HepG2 (cell line): ENCODE measurements around the gene TNFRSF25. TPM values are rescaled to one million over a fixed set of nuclear protein-coding genes. Genes with fewer than 3 reads are reported as not detected.
A peak's percentile ranks its signal among the peaks of the same experiment; 100 is the strongest.

Experiments
- ARNTL ChIP-seq: sonication (generic); formaldehyde crosslinking; IDR thresholded peaks from 2 replicates; pipeline ENCODE4 v1.4.0; 2020; ENCODE audit warnings: mild to moderate bottlenecking, missing genetic modification reagents
- BHLHE40 ChIP-seq: IDR thresholded peaks from 2 replicates; pipeline ENCODE4 v1.6.1; 2011; ENCODE audit warnings: low read length, improper control_type of control experiment
- HIVEP1 ChIP-seq: sonication (generic); formaldehyde crosslinking; IDR thresholded peaks from 2 replicates; pipeline ENCODE4 v1.4.0; 2020; ENCODE audit warnings: mild to moderate bottlenecking, missing genetic modification reagents
- HNF4G ChIP-seq, 2 experiments: sonication (generic) in 1 of 2; formaldehyde crosslinking in 1 of 2; IDR thresholded peaks; 2 replicates each; pipeline versions ENCODE4 v1.4.0 to v1.6.1; 2011 to 2020; ENCODE audit warnings: borderline replicate concordance in 2 of 2, low read depth in 2 of 2, mild to moderate bottlenecking in 2 of 2, low read length in 1 of 2, missing genetic modification reagents in 1 of 2, moderate library complexity in 1 of 2
- HNRNPL ChIP-seq: fragments of 200-400 bp; formaldehyde crosslinking; IDR thresholded peaks from 2 replicates; pipeline ENCODE4 v1.6.1; 2017; ENCODE audit warnings: mild to moderate bottlenecking, low read depth, low read length
- JUNB ChIP-seq: sonication (generic); formaldehyde crosslinking; IDR thresholded peaks from 2 replicates; pipeline ENCODE4 v1.8.0; 2022; ENCODE audit warnings: missing genetic modification reagents, mild to moderate bottlenecking, borderline replicate concordance
- NFE2 ChIP-seq: sonication (generic); formaldehyde crosslinking; IDR thresholded peaks from 2 replicates; pipeline ENCODE4 v1.4.0; 2020; ENCODE audit warnings: missing genetic modification reagents
- RCOR2 ChIP-seq: IDR thresholded peaks from 2 replicates; pipeline ENCODE4 v1.6.1; 2016; ENCODE audit warnings: missing biosample characterization, missing genetic modification reagents
- SIN3A ChIP-seq: IDR thresholded peaks from 2 replicates; pipeline ENCODE4 v1.6.1; 2011; ENCODE audit warnings: low read depth, mild to moderate bottlenecking, control low read depth, low read length, borderline replicate concordance
- SP5 ChIP-seq: IDR thresholded peaks from 2 replicates; pipeline ENCODE4 v1.6.1; 2016; ENCODE audit warnings: low read depth, borderline replicate concordance
- SSRP1 ChIP-seq: IDR thresholded peaks from 2 replicates; pipeline ENCODE4 v1.6.1; 2016; ENCODE audit warnings: control low read depth
- THAP11 ChIP-seq: IDR thresholded peaks from 2 replicates; pipeline ENCODE4 v1.6.1; 2016; ENCODE audit warnings: missing biosample characterization, missing genetic modification reagents
- ZNF136 ChIP-seq: sonication (generic); formaldehyde crosslinking; IDR thresholded peaks from 2 replicates; pipeline ENCODE4 v1.8.1; 2022; ENCODE audit warnings: low read depth, mild to moderate bottlenecking, moderate library complexity, missing genetic modification reagents
- ZNF17 ChIP-seq: sonication (generic); formaldehyde crosslinking; IDR thresholded peaks from 2 replicates; pipeline ENCODE4 v1.5.0; 2020; ENCODE audit warnings: mild to moderate bottlenecking, missing genetic modification reagents
- ZNF530 ChIP-seq: sonication (generic); formaldehyde crosslinking; IDR thresholded peaks from 2 replicates; pipeline ENCODE4 v1.5.0; 2020; ENCODE audit warnings: low read depth, mild to moderate bottlenecking, missing genetic modification reagents
- polyA plus RNA-seq, 8 experiments: library from polyadenylated mRNA; depleted of rRNA in 3 of 8; stranded (reverse) in 7 of 8; unstranded in 1 of 8; fragments of >200 nt; fragmentation: Illumina TruSeq in 4 of 8; extraction: Trizol in 4 of 8; gene quantifications; 2 replicates each; pipeline versions ENCODE4 v1.2.1 to v1.2.3, GENCODE V29; 2011 to 2016; ENCODE audit warnings: low read depth in 4 of 8, missing spikeins in 1 of 8, mixed read lengths in 1 of 8; ENCODE audit not compliant: insufficient read depth in 1 of 8
- total RNA-seq, 5 experiments: library from RNA; depleted of rRNA; stranded (reverse); fragments of >200 nt; fragmentation: Illumina TruSeq; extraction: Trizol; gene quantifications; 2 replicates each; pipeline ENCODE4 v1.2.3, GENCODE V29; 2016; ENCODE audit warnings: low read depth in 1 of 5
- TF ChIP-seq, protein P1 (sequence below): sonication (generic); formaldehyde crosslinking; IDR thresholded peaks from 2 replicates; pipeline ENCODE4 v1.4.0; 2020; ENCODE audit warnings: missing genetic modification reagents
- TF ChIP-seq, protein P2 (sequence below): sonication (generic); formaldehyde crosslinking; IDR thresholded peaks from 2 replicates; pipeline ENCODE4 v1.4.0; 2020; ENCODE audit warnings: missing genetic modification reagents
- TF ChIP-seq, protein P3 (sequence below), 2 experiments: sonication (generic) in 1 of 2; formaldehyde crosslinking in 1 of 2; IDR thresholded peaks; 2 replicates each; pipeline versions ENCODE4 v1.4.0 to v1.6.1; 2016 to 2020; ENCODE audit warnings: borderline replicate concordance in 1 of 2, low read depth in 1 of 2, mild to moderate bottlenecking in 1 of 2, missing genetic modification reagents in 1 of 2
- TF ChIP-seq, protein P4 (sequence below): sonication (generic); formaldehyde crosslinking; IDR thresholded peaks from 2 replicates; pipeline ENCODE4 v1.9.0; 2022; ENCODE audit warnings: low read depth, missing genetic modification reagents

TNFRSF25 gene
- total and polyA plus RNA-seq, 2 of the 13 experiments (the other 11 are each of a cell fraction or from before 2014, with no cell fraction given), result 1.4 to 1.5 TPM

DNA sequence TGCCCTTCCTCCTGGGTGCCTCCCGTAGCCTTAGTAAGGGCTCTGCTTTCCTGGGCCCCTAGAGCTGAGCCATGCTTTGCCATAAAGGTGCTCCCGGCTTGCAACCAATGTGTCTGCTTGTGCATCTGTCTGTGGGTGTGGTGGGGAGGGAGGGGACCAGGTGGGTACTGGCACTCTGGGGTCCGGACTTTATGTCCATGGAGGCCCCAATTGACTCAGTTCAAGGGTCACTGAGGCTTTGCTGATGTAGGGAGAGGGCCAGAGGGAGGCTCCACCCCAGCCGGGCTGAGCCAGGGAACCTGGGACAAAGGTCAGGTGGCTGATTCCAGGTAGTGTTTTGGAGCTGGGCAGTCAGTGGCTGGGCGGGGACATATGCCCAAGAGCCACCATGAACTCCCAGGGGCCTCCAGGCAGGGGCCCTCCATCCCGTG is 15.0 kb downstream of the TNFRSF25 start (continued):
- TF ChIP-seq THAP11 (CRISPR knock-in tag) (peak; percentile 55; the same call in 1 of the 2 replicates), HNF4G (IDR thresholded peaks at IDR 0.05; ENCODE audit: borderline replicate concordance, low read depth, low read length) (peak; percentile 97), HNF4G (CRISPR knock-in tag; IDR thresholded peaks at IDR 0.05; ENCODE audit: borderline replicate concordance, low read depth) (peak; percentile 98), ARNTL (peak; percentile 75; the same call in 1 of the 2 replicates), ZNF530 (no peak), BHLHE40 (no peak), RCOR2 (peak; percentile 63; the same call in 1 of the 2 replicates), JUNB (CRISPR knock-in tag) (peak; percentile 42; the same call in 1 of the 2 replicates), SIN3A (0 out of 2 replicates have a peak, but pooled peaks have one; percentile 49), SSRP1 (CRISPR knock-in tag) (no peak), HNRNPL (peak; percentile 87; the same call in 1 of the 2 replicates), ZNF17 (CRISPR knock-in tag) (no peak), HIVEP1 (CRISPR knock-in tag) (peak; percentile 74), NFE2 (CRISPR knock-in tag) (no peak), ZNF136 (CRISPR knock-in tag) (no peak), SP5 (peak; percentile 79)
- TF ChIP-seq, protein P1, sequence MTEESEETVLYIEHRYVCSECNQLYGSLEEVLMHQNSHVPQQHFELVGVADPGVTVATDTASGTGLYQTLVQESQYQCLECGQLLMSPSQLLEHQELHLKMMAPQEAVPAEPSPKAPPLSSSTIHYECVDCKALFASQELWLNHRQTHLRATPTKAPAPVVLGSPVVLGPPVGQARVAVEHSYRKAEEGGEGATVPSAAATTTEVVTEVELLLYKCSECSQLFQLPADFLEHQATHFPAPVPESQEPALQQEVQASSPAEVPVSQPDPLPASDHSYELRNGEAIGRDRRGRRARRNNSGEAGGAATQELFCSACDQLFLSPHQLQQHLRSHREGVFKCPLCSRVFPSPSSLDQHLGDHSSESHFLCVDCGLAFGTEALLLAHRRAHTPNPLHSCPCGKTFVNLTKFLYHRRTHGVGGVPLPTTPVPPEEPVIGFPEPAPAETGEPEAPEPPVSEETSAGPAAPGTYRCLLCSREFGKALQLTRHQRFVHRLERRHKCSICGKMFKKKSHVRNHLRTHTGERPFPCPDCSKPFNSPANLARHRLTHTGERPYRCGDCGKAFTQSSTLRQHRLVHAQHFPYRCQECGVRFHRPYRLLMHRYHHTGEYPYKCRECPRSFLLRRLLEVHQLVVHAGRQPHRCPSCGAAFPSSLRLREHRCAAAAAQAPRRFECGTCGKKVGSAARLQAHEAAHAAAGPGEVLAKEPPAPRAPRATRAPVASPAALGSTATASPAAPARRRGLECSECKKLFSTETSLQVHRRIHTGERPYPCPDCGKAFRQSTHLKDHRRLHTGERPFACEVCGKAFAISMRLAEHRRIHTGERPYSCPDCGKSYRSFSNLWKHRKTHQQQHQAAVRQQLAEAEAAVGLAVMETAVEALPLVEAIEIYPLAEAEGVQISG (CRISPR knock-in tag), result peak; percentile 60
- TF ChIP-seq, protein P2, sequence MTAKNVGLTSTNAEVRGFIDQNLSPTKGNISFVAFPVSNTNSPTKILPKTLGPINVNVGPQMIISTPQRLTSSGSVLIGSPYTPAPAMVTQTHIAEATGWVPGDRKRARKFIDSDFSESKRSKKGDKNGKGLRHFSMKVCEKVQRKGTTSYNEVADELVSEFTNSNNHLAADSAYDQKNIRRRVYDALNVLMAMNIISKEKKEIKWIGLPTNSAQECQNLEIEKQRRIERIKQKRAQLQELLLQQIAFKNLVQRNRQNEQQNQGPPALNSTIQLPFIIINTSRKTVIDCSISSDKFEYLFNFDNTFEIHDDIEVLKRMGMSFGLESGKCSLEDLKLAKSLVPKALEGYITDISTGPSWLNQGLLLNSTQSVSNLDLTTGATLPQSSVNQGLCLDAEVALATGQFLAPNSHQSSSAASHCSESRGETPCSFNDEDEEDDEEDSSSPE, result peak; percentile 44; the same call in 1 of the 2 replicates
- TF ChIP-seq, protein P3, sequence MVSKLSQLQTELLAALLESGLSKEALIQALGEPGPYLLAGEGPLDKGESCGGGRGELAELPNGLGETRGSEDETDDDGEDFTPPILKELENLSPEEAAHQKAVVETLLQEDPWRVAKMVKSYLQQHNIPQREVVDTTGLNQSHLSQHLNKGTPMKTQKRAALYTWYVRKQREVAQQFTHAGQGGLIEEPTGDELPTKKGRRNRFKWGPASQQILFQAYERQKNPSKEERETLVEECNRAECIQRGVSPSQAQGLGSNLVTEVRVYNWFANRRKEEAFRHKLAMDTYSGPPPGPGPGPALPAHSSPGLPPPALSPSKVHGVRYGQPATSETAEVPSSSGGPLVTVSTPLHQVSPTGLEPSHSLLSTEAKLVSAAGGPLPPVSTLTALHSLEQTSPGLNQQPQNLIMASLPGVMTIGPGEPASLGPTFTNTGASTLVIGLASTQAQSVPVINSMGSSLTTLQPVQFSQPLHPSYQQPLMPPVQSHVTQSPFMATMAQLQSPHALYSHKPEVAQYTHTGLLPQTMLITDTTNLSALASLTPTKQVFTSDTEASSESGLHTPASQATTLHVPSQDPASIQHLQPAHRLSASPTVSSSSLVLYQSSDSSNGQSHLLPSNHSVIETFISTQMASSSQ (IDR thresholded peaks at IDR 0.05; ENCODE audit: low read depth), result no peak; the same call in 1 of the 2 replicates
- TF ChIP-seq, protein P3 (CRISPR knock-in tag; IDR thresholded peaks at IDR 0.05; ENCODE audit: borderline replicate concordance), result peak; percentile 45; the same call in 1 of the 2 replicates
- TF ChIP-seq, protein P4, sequence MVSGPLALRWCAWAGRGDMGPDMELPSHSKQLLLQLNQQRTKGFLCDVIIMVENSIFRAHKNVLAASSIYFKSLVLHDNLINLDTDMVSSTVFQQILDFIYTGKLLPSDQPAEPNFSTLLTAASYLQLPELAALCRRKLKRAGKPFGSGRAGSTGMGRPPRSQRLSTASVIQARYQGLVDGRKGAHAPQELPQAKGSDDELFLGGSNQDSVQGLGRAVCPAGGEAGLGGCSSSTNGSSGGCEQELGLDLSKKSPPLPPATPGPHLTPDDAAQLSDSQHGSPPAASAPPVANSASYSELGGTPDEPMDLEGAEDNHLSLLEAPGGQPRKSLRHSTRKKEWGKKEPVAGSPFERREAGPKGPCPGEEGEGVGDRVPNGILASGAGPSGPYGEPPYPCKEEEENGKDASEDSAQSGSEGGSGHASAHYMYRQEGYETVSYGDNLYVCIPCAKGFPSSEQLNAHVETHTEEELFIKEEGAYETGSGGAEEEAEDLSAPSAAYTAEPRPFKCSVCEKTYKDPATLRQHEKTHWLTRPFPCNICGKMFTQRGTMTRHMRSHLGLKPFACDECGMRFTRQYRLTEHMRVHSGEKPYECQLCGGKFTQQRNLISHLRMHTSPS (CRISPR knock-in tag), result peak; percentile 83; the same call in 1 of the 2 replicates
